ENCODE results near the gene SWT1.

SWT1 gene

GRCh38 chr1:185156854-185157598 is at the start of gene SWT1, which contains the start of gene TRMT1L:
SWT1 (plus strand) TSS chr1:185157167; CDS start chr1:185160842, 3,675 bp downstream.
TRMT1L (minus strand) TSS chr1:185156953; CDS start chr1:185156712, 241 bp downstream.
- DNase-seq, result peak; percentile 98

GRCh38 chr1:185108321-185108720 is 48.6 kb upstream of the SWT1 start:
- no peak for DNase-seq

- DNase-seq, result no peak
Observed at GRCh38 chr1:185110145-185110544, 46.8 kb upstream of the SWT1 start.

GRCh38 chr1:185111873-185112272 is 45.1 kb upstream of the SWT1 start:
- no peak for DNase-seq

GRCh38 chr1:185112356-185112755 is 44.6 kb upstream of the SWT1 start:
- DNase-seq, result no peak

- DNase-seq, result no peak
Observed at GRCh38 chr1:185129708-185130107, 27.3 kb upstream of the SWT1 start.

- DNase-seq, result no peak
Observed at GRCh38 chr1:185132534-185132933, 24.4 kb upstream of the SWT1 start.

GRCh38 chr1:185137896-185138545 is 18.9 kb upstream of the SWT1 start:
- DNase-seq, result no peak

GRCh38 chr1:185139246-185139645 is 17.7 kb upstream of the SWT1 start:
- DNase-seq, result no peak

- no peak for DNase-seq
Observed at GRCh38 chr1:185144233-185144632, 12.7 kb upstream of the SWT1 start.

- DNase-seq, result no peak
Observed at GRCh38 chr1:185151215-185151614, 5.8 kb upstream of the SWT1 start.

- no peak for DNase-seq
Observed at GRCh38 chr1:185152187-185152767, 4.7 kb upstream of the SWT1 start.

GRCh38 chr1:185154912-185155513 is 2.0 kb upstream of the SWT1 start:
- DNase-seq, result no peak

- DNase-seq, result no peak
Observed at GRCh38 chr1:185155600-185156287, 1.2 kb upstream of the SWT1 start.

- DNase-seq, result no peak
Observed at GRCh38 chr1:185156288-185156853, 596 bp upstream of the SWT1 start.

- DNase-seq, result peak; percentile 1
Observed at GRCh38 chr1:185157599-185158412, 839 bp downstream of the SWT1 start.

GRCh38 chr1:185158800-185159199 is 1.8 kb downstream of the SWT1 start:
- DNase-seq, result no peak

- no peak for DNase-seq
Observed at GRCh38 chr1:185159966-185160365, 3.0 kb downstream of the SWT1 start.

GRCh38 chr1:185162491-185162890 is 5.5 kb downstream of the SWT1 start:
- DNase-seq, result no peak

- no peak for DNase-seq
Observed at GRCh38 chr1:185166106-185166505, 9.1 kb downstream of the SWT1 start.

GRCh38 chr1:185170291-185170848 is 13.4 kb downstream of the SWT1 start:
- DNase-seq, result peak; percentile 3
